Spleen (tissue), 7 donors: ENCODE data around the gene C9orf78.

ENCODE experiments used
- CTCF ChIP-seq, 11 experiments: fragments of 200-600 bp in 7 of 11; fragments of 450-650 bp in 4 of 11; sonication (generic) in 4 of 11; IDR thresholded peaks in 8 of 11; conservative IDR thresholded peaks in 3 of 11; 1 replicate in 7 of 11; 2 replicates in 4 of 11; pipeline versions ENCODE4 v1.4.0 to v1.8.0; 2016 to 2021; ENCODE audit warnings: antibody characterized with exemption in 11 of 11, inconsistent platforms in 4 of 11, mild to moderate bottlenecking in 1 of 11
- POLR2A ChIP-seq, 3 donors: fragments of 450-650 bp; IDR thresholded peaks; one replicate each; pipeline ENCODE4 v1.5.1; 2017; ENCODE audit warnings: antibody characterized with exemption in 3 of 3, mild to moderate bottlenecking in 1 of 3
- POLR2AphosphoS5 ChIP-seq, 3 donors: sonication (generic); formaldehyde crosslinking; IDR thresholded peaks; one replicate each; pipeline ENCODE4 v1.5.1; 2017; ENCODE audit warnings: antibody characterized with exemption in 3 of 3
- donor health status: DM: no; HTN: no; CAD: no; lungs with moderate emphysema.
- donor health status: DM: no; HTN: no; CAD: no.
- donor health status: DM: no; HTN: no; CAD: no.

GRCh38 chr9:129777769-129778130, 57.3 kb downstream of the C9orf78 start:
- TF ChIP-seq CTCF (IDR thresholded peaks at IDR 0.05 in 8 of 11, conservative IDR thresholded peaks at IDR 0.05 in 3 of 11) (no peak), POLR2A (IDR thresholded peaks at IDR 0.05) (no peak), POLR2AphosphoS5 (IDR thresholded peaks at IDR 0.05) (no peak)
